Keratinocyte (primary cell): ENCODE data around the gene MYH10. TPM values are rescaled to one million over a fixed set of nuclear protein-coding genes. Genes with fewer than 3 reads are reported as not detected.

Experiments used
- DNase-seq: peaks from one replicate; pipeline ENCODE4 v3.0.0-alpha.2; 2011; ENCODE audit warnings: low read depth, missing footprints, low spot score
- FAIRE-seq: peaks from 2 replicates; lab custom pipeline; 2011; peaks lifted over from hg19 to GRCh38; lab: Jason Lieb, UNC
- H2AFZ ChIP-seq: 2 replicates; pipeline ENCODE4 v1.6.0; 2012; ENCODE audit warnings: low read length, control low read depth, inconsistent platforms; ENCODE audit not compliant: control insufficient read depth
- H3K27ac ChIP-seq: 2 replicates; pipeline ENCODE4 v1.5.1; 2011; ENCODE audit warnings: low read length; ENCODE audit not compliant: control insufficient read depth, insufficient read depth
- H3K27me3 ChIP-seq: 3 replicates; pipeline ENCODE4 v1.6.0; 2011; ENCODE audit warnings: low read length; ENCODE audit not compliant: control insufficient read depth, insufficient read depth; ENCODE audit errors: extremely low read depth
- H3K36me3 ChIP-seq, 2 experiments: 2 replicates in 1 of 2; 3 replicates in 1 of 2; pipeline ENCODE4 v1.5.1; 2011; ENCODE audit warnings: low read length in 2 of 2, mild to moderate bottlenecking in 1 of 2; ENCODE audit not compliant: control insufficient read depth in 2 of 2, insufficient read depth in 2 of 2; ENCODE audit errors: extremely low read depth in 1 of 2
- H3K4me1 ChIP-seq: 3 replicates; pipeline ENCODE4 v1.5.1; 2011; ENCODE audit warnings: low read length; ENCODE audit not compliant: control insufficient read depth, insufficient read depth; ENCODE audit errors: extremely low read depth
- H3K4me2 ChIP-seq: 3 replicates; pipeline ENCODE4 v1.6.0; 2011; ENCODE audit warnings: low read depth, low read length; ENCODE audit not compliant: control insufficient read depth, insufficient read depth; ENCODE audit errors: extremely low read depth
- H3K4me3 ChIP-seq, 3 experiments: fragments of 200-600 bp in 1 of 3; sonication (generic) in 1 of 3; 2 replicates in 2 of 3; 3 replicates in 1 of 3; pipeline ENCODE4 v1.5.1; 2011 to 2016; ENCODE audit warnings: low read length in 3 of 3, mild to moderate bottlenecking in 3 of 3, control low read depth in 2 of 3, inconsistent platforms in 1 of 3, low read depth in 1 of 3, mixed read lengths in 1 of 3, mixed run types in 1 of 3, moderate library complexity in 1 of 3; ENCODE audit not compliant: control insufficient read depth in 2 of 3, insufficient read depth in 2 of 3; ENCODE audit errors: extremely low read depth in 1 of 3
- H3K79me2 ChIP-seq: 2 replicates; pipeline ENCODE4 v1.6.0; 2012; ENCODE audit warnings: low read length; ENCODE audit not compliant: control insufficient read depth, insufficient read depth
- H3K9ac ChIP-seq: 3 replicates; pipeline ENCODE4 v1.6.0; 2011; ENCODE audit warnings: low read length; ENCODE audit not compliant: control insufficient read depth, insufficient read depth; ENCODE audit errors: extremely low read depth
- H3K9me1 ChIP-seq: 3 replicates; pipeline ENCODE4 v1.6.0; 2011; ENCODE audit warnings: low read length; ENCODE audit not compliant: control insufficient read depth, insufficient read depth; ENCODE audit errors: extremely low read depth
- H3K9me3 ChIP-seq: 2 replicates; pipeline ENCODE4 v1.5.1; 2012; ENCODE audit warnings: low read depth, low read length; ENCODE audit not compliant: control insufficient read depth
- H4K20me1 ChIP-seq: 3 replicates; pipeline ENCODE4 v1.6.0; 2011; ENCODE audit warnings: low read length; ENCODE audit not compliant: control insufficient read depth, insufficient read depth; ENCODE audit errors: extremely low read depth
- CTCF ChIP-seq, 3 experiments: IDR thresholded peaks in 1 of 3; conservative IDR thresholded peaks in 1 of 3; optimal IDR thresholded peaks in 1 of 3; 2 replicates in 2 of 3; 3 replicates in 1 of 3; pipeline versions ENCODE3 to v1.5.1; 2011; ENCODE audit warnings: low read length in 3 of 3, mild to moderate bottlenecking in 3 of 3, moderate library complexity in 2 of 3, control low read depth in 1 of 3, inconsistent platforms in 1 of 3; ENCODE audit not compliant: insufficient read depth in 2 of 3; ENCODE audit errors: extremely low read depth in 1 of 3
- EZH2 ChIP-seq: IDR thresholded peaks from one replicate; pipeline ENCODE4 v1.6.1; 2012; ENCODE audit warnings: inconsistent platforms, mild to moderate bottlenecking, low read length, moderate library complexity
- dilution Hi-C: fragments of 300-500 bp; cut with MboI; formaldehyde crosslinking; loops from one replicate; pipeline ENCODE4 v1.7.0; 2020; ENCODE audit warnings: low sequenced_read_pairs; ENCODE audit not compliant: extremely low pct_ligation_motif_present
- polyA plus RNA-seq, 5 experiments: library from polyadenylated mRNA; depleted of rRNA in 3 of 5; stranded (reverse) in 3 of 5; stranded (forward) in 1 of 5; unstranded in 1 of 5; fragments of >200 nt; gene quantifications; 1 replicate in 1 of 5; 2 replicates in 3 of 5; 3 replicates in 1 of 5; pipeline versions ENCODE4 v1.2.1 to v1.2.3, GENCODE V29; 2011 to 2012; ENCODE audit warnings: missing spikeins in 2 of 5, low read depth in 1 of 5, low replicate concordance in 1 of 5

The MYH10 gene
- polyA plus RNA-seq, 1 donor (not counting 4 experiments of a cell fraction or from before 2014, with no cell fraction given), result 21.2 TPM

GRCh38 chr17:8518326-8518725 lies 112.2 kb downstream of the MYH10 start:
- no peak for DNase-seq
- no peak overlapping the region for H3K4me3 ChIP-seq
- no peak overlapping the region for H2AFZ ChIP-seq
- no peak overlapping the region for H3K9ac ChIP-seq
- no peaks in the 10 kb centered on the region for H3K4me1 ChIP-seq
- H3K36me3 ChIP-seq, result peaks cover 9 to 10% of the 10 kb centered on the region in 2 experiments
- H4K20me1 ChIP-seq, result no peaks in the 10 kb centered on the region
- H3K4me2 ChIP-seq, result no peak overlapping the region
- H3K27me3 ChIP-seq, result no peaks in the 10 kb centered on the region
- no peaks in the 10 kb centered on the region for H3K9me3 ChIP-seq
- FAIRE-seq, result no peak
- peaks cover 3% of the 10 kb centered on the region for H3K9me1 ChIP-seq
- H3K27ac ChIP-seq, result no peak overlapping the region
- TF ChIP-seq EZH2 (no peak), CTCF (optimal IDR thresholded peaks at IDR 0.05 in 1 of 3, IDR thresholded peaks at IDR 0.05 in 1 of 3, conservative IDR thresholded peaks at IDR 0.05 in 1 of 3; ENCODE audit: extremely low read depth in 1 of 3, insufficient read depth in 2 of 3, low read length in 3 of 3) (no peak)
- no peaks in the 10 kb centered on the region for H3K79me2 ChIP-seq
- dilution Hi-C loops, result no loop called here

GRCh38 chr17:8514801-8515200 lies 115.7 kb downstream of the MYH10 start:
- H2AFZ ChIP-seq, result no peak overlapping the region
- H3K9ac ChIP-seq, result no peak overlapping the region
- H3K9me3 ChIP-seq, result no peaks in the 10 kb centered on the region
- dilution Hi-C loops, result no loop called here
- H3K36me3 ChIP-seq, result peaks cover 8 to 10% of the 10 kb centered on the region in 2 experiments
- H3K27ac ChIP-seq, result no peak overlapping the region
- no peak for FAIRE-seq
- H3K27me3 ChIP-seq, result no peaks in the 10 kb centered on the region
- no peaks in the 10 kb centered on the region for H3K79me2 ChIP-seq
- H4K20me1 ChIP-seq, result no peaks in the 10 kb centered on the region
- H3K4me1 ChIP-seq, result no peaks in the 10 kb centered on the region
- no peak overlapping the region for H3K4me3 ChIP-seq
- no peak for TF ChIP-seq EZH2
- no peak for TF ChIP-seq CTCF (optimal IDR thresholded peaks at IDR 0.05 in 1 of 3, IDR thresholded peaks at IDR 0.05 in 1 of 3, conservative IDR thresholded peaks at IDR 0.05 in 1 of 3; ENCODE audit: extremely low read depth in 1 of 3, insufficient read depth in 2 of 3, low read length in 3 of 3)
- no peak for DNase-seq
- no peak overlapping the region for H3K4me2 ChIP-seq
- H3K9me1 ChIP-seq, result no peaks in the 10 kb centered on the region
